Activated naive CD4-positive, alpha-beta T cell treated with anti-CD3 and anti-CD28 coated beads, Interleukin-2, amount 50 U/mL, for 16 hours (primary cell): ENCODE data around the gene PGS1.

ENCODE experiments used
- DNase-seq: peaks from one replicate; pipeline ENCODE4 v3.0.0-alpha.2; 2020

Gene PGS1

GRCh38 chr17:78428836-78429617, 50.6 kb downstream of the PGS1 start:
- no peak for DNase-seq

- no peak for DNase-seq
Measured at GRCh38 chr17:78429618-78429995, 51.2 kb downstream of the PGS1 start.

GRCh38 chr17:78430892-78431691, 52.6 kb downstream of the PGS1 start:
- no peak for DNase-seq

GRCh38 chr17:78431692-78431958, 53.2 kb downstream of the PGS1 start:
- DNase-seq: no peak

- DNase-seq: no peak
Measured at GRCh38 chr17:78432226-78433012, 54.0 kb downstream of the PGS1 start.

- DNase-seq: no peak
Measured at GRCh38 chr17:78433013-78433727, 54.7 kb downstream of the PGS1 start.

GRCh38 chr17:78433780-78434335, 55.4 kb downstream of the PGS1 start:
- DNase-seq: no peak

- no peak for DNase-seq
Measured at GRCh38 chr17:78434455-78435329, 56.2 kb downstream of the PGS1 start.

- no peak for DNase-seq
Measured at GRCh38 chr17:78435330-78436005, 57.0 kb downstream of the PGS1 start.

- DNase-seq: no peak
Measured at GRCh38 chr17:78437508-78438169, 59.2 kb downstream of the PGS1 start.

- no peak for DNase-seq
Measured at GRCh38 chr17:78438271-78438691, 59.8 kb downstream of the PGS1 start.

- no peak for DNase-seq
Measured at GRCh38 chr17:78438694-78439325, 60.4 kb downstream of the PGS1 start.

- no peak for DNase-seq
Measured at GRCh38 chr17:78441271-78441971, 63.0 kb downstream of the PGS1 start.

GRCh38 chr17:78442648-78443218, 64.3 kb downstream of the PGS1 start:
- no peak for DNase-seq

GRCh38 chr17:78444392-78444791, 65.9 kb downstream of the PGS1 start:
- no peak for DNase-seq

- DNase-seq: no peak
Measured at GRCh38 chr17:78446833-78447232, 68.4 kb downstream of the PGS1 start.

- no peak for DNase-seq
Measured at GRCh38 chr17:78448356-78448993, 70.0 kb downstream of the PGS1 start.

- no peak for DNase-seq
Measured at GRCh38 chr17:78449983-78450595, 71.6 kb downstream of the PGS1 start.
